Measurements from ENCODE around the gene RAN. TPM values are rescaled to one million over a fixed set of nuclear protein-coding genes. Genes with fewer than 3 reads are reported as not detected.

RAN gene
- total and polyA plus RNA-seq, 9 of the 15 experiments (the other 6 are each of a cell fraction or from before 2014, with no cell fraction given): 1,687 to 3,820 (median 2,300) TPM

- no peak for TF ChIP-seq ZNF140 (CRISPR knock-in tag; IDR thresholded peaks at IDR 0.05)
- TF ChIP-seq HBP1 (CRISPR knock-in tag; IDR thresholded peaks at IDR 0.05): no peak
- TF ChIP-seq DLX4 (CRISPR knock-in tag; IDR thresholded peaks at IDR 0.05): no peak
- no peak for TF ChIP-seq SMARCA5 (IDR thresholded peaks at IDR 0.05)
- no peak for TF ChIP-seq THAP12 (CRISPR knock-in tag; IDR thresholded peaks at IDR 0.05)
- TF ChIP-seq MEIS2 (IDR thresholded peaks at IDR 0.05; ENCODE audit: partially characterized antibody): no peak
- no peak for TF ChIP-seq ETV5 (CRISPR knock-in tag; IDR thresholded peaks at IDR 0.05; ENCODE audit: low read depth)
- TF ChIP-seq REST (IDR thresholded peaks at IDR 0.05; ENCODE audit: borderline replicate concordance): no peak
- no peak for TF ChIP-seq REST (CRISPR knock-in tag; IDR thresholded peaks at IDR 0.05; ENCODE audit: low read depth)
- TF ChIP-seq FOXK1 (CRISPR knock-in tag; IDR thresholded peaks at IDR 0.05; ENCODE audit: borderline replicate concordance): 0 out of 2 replicates have a peak, but pooled peaks have one; percentile 52
- no peak for TF ChIP-seq ETS1 (conservative IDR thresholded peaks at IDR 0.05; ENCODE audit: control insufficient read depth, low read depth, low read length)
- no peak for TF ChIP-seq ZKSCAN1 (IDR thresholded peaks at IDR 0.05; ENCODE audit: low read depth, low read length)
- no peak for TF ChIP-seq E2F5 (CRISPR knock-in tag; IDR thresholded peaks at IDR 0.05)
These were observed 7.4 kb downstream of the RAN start (continued) for GRCh38 chr12:130879212-130879686.

Measured in K562 (cell line).